Activated CD4-positive, alpha-beta T cell treated with anti-CD3 and anti-CD28 coated beads, Interleukin-2, amount 50 U/mL, for 1 hour (primary cell): ENCODE measurements around the gene SLC9A9.

Experiments
- DNase-seq: peaks from one replicate; pipeline ENCODE4 v3.0.0-alpha.2; 2020

Gene SLC9A9

DNA sequence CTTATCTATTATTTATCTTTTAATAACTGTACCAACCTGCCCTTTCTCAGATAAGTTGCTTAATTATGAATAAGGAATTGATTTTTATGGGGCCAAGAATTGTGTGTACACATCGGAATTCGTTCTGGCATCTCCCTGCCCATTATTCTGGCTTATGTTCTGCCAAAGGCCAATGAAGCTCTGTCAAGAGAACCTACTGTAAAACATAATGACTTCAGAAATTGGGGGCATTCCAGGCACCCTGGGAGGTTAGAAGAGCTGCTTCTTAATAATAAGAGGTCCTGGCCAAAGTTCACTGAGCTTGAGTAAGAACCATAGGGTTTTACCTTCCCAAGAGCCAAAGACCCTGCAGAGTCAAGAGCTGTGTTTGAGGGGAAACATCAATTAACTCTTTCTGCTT, 261.7 kb downstream of the SLC9A9 start:
- no peak for DNase-seq

DNA sequence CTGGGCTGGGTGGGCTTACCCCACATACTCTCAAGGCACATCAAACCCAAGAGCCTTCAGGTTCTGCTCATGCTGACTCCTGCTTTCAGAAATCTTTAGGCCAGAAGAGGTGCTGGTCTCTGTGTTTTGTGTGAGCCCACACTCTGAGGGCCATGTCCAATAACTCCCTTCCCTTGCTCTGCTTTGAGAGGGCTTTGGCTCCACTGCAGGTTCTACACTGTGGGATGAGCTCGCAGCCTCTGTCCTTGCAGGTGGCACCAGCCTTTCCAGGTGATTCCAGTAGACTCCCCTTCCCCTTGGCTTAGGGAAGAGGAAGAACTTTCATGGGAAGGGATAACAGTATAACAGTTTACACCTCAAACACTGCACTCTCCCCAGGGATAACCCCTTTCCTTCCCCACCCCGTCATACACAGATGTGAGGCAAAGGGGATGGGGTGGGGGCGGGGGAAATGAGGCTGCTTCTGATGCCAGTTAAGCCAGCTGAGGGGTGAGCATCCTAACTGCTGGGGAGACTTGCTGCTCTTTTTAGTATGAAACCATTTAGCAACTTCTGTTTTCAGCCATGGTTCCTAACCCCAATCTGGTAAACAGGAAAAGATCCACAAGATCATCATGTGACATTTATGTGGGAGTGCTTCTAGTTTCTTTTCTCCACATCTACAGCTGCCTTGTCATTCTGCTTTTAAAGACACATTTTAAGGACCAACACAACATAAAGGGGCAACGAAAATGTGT, 262.4 kb downstream of the SLC9A9 start:
- DNase-seq: no peak

DNA sequence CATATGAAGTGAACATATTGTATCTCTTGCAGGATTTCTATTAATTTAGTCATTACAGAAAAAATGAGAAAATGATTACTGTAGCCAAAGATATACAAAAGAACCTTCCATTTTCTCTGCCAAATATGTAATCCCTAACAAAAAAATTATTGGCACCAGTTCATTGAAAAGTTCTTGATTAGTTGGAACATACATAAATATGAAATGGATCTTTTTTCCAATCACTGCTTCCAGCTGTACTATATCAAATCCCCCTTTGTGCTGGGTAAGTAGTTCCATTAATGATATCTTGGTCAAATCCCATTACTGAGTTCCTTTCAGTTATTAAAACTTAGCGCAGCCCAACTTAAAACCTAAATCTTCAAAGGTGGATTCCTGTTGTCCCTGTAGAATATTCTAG, 263.8 kb downstream of the SLC9A9 start:
- no peak for DNase-seq

DNA sequence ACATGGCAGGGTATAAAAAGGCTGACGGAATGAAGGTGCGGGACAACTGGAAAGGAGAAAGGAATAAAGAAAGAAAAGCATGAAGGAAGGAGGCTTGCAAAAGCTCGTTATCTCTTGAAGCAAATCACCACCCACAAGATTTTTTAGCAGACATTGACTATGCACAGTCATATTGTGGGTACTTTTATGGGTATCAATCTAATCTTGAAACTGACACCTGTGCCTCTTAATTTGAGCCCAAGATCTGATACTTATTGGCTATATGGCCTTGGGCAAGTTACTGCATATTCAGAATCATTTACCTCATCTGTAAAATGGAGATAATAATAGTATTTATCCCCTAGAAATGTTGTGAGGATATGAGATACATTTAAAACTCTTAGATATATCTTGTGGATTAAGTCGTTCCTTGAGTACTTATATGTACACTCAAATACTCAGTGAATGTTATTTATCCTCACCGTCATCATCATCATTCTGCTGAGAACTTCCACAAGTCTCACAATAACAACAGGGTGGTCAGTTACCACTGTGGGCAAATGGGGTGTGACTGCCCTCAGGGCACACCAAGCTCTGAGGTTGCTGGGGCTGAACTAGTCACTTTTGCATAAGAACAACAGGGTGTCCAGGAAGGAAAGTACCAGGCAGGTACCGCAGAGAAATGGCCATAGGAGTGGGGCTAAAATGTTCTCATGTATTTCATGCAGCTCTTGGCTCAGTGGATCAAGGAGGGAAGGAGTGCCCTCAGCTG, 266.1 kb downstream of the SLC9A9 start:
- no peak for DNase-seq

DNA sequence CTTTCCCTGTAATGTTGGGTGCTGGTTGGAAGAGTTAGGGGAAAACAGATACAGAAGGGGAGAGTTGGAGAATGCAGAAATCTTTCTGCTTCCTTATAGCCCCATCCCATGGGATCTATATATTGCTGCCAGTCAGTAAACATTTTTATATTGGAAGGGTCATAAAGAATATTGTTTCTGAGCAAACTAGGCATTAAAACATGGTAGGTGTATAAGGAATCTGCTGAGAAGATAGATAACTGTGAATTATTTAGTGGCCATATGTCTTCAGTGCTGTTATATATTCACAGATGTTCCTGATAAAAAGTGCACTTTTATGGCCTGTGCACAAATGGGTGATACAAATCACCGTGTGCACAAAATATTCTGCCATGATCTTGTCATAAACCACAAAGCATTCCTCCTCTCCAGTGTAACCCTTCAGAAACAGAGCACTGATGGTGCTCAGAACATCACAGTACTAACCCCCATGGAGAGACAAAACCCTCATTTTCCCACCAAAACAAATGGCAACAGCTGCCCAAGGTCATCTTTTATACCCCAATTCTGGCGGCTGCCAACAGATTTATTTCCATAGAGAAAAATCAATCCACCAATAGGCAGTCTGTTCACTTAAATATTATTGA, 269.3 kb downstream of the SLC9A9 start:
- no peak for DNase-seq

DNA sequence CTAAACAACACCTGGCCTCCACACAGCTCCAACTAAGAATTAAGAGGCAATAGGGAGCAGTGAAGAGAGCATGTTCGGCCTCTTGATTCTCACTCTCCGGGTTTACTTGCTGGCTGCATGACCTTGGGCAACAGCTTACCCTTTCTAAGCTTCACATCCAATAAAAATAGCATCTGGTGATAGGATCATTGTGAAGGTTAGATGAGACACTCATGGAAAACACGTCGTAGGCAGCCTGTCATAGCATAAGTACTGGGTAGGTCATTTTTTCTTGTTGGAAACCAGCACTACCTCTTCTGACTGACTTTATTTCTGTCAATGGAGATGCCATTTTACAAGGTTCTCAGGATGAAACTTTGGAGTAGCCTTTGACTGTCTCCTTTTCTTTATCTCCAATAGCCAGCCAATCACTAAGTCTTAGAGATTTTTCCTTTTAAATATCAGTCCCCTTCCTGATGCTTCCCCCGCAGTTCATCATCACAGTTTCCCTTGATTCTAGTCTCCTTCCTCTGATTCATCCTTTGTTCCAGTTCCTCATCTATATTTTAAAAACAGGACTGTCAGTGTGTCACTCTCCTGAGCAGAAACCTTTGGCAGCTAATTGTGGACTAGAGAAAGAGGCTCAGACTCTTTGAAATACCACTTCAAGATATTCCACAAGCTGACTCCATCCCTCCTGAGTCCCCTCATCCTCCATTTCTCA, 271.5 kb downstream of the SLC9A9 start:
- DNase-seq: no peak

DNA sequence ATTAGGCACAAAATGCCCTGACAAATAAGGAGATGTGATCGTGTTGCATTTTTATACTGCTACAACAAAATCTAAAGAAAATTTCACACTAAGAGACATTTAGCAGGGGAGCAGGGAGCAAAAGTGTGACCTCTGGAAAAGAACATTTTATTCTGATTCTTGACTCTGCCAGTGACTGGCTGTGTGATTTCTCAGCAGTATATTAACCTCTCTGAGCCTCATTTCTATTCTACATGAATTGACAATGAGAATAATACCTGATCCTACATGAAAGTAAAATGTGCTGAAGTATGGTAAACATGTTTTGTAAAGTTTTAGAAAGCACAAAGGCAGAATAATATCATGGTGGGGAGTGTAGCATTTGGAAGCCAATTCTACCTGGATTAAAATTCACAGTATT, 273.3 kb downstream of the SLC9A9 start:
- no peak for DNase-seq

DNA sequence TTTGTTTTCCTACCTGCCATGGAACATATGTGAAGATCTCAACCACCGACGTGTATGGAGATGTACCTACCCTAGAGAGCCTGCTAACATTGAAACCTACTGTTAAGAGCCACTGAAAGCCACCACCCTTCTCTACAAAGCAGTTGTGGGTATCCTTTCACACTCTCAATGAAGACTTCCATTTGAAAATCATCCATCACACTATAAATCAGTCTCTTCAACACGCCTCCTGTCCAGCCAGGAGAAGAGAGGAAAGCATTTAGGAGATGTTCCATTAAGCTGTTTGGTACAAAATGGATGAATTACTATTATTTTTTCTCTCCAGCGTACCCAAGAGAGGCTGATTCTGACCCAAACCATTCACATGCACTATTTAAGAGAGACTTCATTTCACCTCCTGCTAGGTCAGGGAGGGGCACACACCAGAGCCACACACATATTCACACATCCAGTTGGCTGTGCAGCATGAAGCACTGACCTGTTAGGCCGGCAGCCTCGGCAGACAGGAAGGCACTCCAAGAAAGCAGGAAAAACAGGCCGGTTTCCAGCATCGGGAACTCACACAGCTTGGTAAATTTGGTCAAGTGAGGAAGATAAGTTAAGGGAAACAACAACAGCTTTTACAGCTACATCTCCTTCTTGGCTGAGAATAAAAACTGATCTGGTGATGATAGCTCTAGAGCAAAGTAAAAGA, 274.5 kb downstream of the SLC9A9 start:
- DNase-seq: no peak

DNA sequence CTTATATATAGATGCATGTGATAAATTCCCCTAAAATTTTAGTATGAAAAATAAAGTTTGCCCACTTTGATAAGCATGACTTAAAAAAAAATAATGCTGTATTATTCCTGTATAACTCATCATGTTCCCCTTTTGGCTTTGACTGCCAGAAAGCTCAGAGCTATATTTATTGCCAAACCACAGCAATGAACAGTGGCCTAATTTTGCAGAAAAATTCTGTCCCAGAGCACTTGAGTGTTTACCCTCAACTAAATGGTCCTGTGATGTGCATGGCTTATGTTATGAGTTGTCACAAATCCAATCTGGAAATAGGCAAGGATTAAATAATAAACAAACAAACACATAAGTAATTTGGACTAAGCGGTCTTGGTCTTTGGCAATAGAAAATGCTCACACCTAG, 276.7 kb downstream of the SLC9A9 start:
- no peak for DNase-seq

DNA sequence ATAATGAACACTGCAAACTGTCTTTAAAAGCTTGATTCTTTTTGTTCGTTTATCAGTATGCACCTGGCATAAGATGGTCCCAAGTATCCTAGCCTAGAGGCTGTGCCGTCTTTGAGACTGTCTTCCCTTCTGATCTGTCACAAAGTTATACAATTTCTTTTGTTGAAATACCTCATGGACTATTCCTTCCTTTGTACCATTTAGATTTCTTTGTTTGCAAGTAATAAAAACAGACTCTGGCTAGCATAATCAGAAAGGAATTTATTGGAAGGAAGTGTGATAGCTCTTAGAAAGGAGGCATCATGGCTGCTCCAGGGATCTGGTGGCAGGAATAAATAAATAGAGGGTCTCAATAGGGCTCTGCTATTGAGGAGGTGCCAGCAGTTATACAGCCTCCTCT, 280.4 kb downstream of the SLC9A9 start:
- no peak for DNase-seq

DNA sequence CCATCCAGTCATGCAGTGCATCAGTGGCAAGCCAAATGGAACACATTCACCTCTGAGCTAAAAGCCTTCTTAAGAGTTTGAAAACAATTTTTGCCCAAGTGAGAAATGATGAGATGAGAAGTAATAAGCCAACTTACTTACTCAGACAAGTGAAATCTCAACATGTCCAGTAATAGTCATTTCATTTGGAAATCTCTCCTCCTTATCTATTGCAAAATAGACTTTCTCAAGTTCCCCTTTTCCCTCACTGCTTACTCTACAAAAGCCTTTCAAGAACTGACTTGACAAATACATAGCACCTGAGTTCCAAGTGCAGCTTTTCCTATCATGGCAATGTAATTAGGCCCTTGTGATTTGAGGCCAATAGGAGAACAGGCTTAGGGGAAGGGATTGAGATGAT, 282.3 kb downstream of the SLC9A9 start:
- no peak for DNase-seq

DNA sequence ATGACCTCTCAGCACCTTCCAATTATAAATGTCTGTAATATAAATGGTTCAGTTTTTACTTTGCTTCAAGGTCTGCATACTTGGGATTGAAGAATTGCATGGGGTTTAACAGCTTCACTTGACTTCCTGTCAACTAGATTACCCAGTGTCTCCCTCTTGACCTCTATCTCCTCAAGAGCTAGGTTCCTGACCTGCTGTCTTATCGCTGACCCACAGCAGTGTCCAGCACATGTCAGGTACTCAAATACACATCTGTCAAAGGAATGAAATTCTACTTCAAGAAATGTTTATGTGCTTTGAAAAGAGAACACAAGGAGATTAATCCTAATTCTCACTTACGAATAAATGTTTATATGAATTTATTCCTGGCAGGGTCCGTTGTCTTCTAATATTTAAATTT, 284.5 kb downstream of the SLC9A9 start:
- DNase-seq: no peak

DNA sequence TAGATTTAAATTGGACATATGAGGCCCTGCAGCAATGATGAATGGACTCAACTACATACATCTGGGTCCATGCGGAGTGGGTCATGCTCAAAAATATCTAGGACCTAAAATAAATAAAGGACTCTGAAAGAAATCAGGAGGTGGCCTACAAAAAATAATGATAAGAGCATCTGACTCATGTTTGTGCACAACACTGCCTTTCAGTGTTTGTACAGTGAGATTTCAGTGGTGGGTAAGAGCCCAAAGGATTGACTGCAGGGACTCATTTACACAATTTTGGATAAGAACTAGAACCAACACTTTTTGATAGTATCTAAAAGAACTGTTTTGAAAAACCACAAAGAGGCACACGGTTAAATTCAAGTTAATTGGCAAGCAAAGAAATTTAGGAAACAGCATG, 285.5 kb downstream of the SLC9A9 start:
- DNase-seq: no peak

DNA sequence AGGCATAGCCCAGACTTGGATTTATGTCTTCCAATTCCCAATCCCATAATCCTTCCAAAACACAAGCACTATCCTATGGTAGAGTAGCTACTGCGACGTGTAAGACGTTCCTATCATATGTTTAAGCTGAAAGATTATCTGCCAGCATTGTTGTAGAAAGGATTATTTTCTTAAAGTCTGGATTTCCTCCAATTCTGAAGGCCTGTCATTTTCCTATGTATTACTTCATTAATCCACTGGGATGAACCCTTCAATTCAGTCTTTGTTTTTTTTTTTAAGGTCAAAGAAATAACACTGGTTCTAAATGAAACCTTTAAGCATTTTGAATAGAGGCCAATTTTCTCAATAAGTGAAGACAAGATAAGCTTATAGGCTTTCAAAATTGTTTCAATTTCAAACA, 289.0 kb downstream of the SLC9A9 start:
- DNase-seq: no peak

DNA sequence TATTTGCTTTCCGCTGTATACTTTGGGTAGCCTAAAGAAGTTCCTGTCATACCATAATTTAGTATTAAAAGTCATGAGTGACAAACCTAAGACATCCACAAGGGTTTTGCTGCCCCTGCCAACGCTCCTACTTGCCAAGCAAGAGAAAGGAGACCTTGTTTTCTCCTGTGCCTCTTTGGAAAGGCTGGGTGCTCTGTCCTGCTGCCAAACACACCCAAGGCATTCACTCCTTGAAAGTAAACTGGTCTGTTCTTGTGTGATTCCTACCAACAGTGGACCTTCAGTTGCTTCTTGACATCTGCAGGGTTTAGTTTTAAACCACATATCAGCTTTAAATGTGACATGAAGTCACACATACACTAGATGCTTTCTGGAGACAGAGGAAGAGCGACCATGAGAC, 295.4 kb downstream of the SLC9A9 start:
- DNase-seq: no peak

DNA sequence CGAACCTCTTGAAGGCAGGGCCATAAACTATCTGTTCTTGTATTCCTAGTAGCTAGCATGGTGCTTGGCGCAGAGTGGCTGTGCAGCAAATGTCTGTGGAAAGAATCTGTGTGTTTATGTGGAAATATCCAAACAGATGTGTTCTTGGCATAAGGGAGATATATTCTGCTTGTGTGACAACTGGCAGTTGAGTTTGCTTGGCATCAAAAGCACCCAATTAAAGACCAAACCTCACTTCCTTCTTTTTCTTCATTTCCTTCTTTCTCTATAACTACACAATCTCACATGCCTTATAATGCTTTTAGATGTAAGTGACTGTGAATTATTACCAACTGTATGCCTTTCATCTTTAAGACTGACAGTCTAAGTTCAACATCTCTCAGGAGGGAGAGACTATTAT, 296.5 kb downstream of the SLC9A9 start:
- no peak for DNase-seq

DNA sequence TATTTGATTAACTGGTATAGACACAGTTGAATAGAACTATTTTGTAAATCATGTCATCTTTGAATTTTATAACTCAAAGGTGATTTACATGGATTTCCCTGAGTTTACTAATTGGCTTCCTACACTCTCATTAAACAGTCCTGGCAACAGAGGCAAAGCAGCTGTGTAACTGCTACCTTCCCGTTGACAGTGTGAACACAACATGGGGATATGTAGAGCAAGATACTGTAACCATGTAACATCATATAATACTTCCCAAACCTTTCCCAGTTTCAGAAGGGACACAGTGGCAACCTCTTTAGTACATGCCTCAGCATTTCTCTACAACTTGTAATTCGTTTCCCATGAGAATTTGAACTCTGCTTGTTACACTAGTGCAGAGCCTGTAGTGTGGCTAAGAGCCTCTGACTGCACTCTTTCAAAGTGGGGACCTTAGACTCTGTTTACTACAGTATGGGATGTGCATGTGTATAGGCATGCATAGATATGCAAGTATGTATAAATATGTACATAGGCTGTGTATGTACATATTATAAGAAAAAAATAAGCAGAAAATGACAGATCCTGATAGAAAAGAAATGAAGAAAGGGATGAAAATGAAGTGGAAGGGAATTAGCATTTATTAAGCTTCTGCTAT, 299.3 kb downstream of the SLC9A9 start:
- no peak for DNase-seq

DNA sequence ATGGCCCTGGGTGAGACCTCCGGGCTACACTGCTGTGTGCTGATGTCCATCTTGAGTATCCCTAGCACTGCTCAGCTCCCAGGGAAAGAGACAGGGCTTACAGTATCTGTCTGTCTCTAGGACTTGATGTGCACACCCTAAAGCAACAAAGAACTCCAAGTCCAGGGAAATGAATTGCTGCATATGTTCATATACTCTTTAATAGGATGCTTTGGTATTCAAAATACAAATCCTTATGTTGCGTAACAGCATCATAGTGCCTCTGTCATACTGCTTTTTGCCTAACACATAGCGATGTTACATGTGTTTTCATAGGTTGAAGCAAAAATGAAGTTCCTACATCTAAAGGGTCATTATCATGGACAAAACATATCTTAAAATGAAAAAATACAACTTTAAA, 299.9 kb downstream of the SLC9A9 start:
- no peak for DNase-seq

DNA sequence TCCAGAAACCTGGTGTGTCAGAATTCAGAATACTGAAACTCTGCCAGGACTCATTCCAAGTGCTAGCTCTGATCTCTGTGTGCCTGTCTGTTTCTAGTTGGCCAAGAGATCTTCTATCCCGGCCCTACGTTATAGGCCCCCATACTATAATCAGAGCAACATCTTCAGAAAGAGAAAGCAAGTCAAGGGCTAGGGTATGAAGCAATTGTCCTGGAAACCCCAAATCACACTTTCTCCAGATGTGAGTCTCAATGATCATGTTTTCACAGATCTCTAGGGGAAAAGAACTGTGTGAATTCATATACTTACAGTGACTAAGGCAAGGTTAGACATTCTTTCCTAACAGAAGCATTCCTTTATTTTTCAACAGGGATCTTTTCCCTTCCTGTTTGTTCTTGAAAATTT, 309.7 kb downstream of the SLC9A9 start:
- DNase-seq: no peak

DNA sequence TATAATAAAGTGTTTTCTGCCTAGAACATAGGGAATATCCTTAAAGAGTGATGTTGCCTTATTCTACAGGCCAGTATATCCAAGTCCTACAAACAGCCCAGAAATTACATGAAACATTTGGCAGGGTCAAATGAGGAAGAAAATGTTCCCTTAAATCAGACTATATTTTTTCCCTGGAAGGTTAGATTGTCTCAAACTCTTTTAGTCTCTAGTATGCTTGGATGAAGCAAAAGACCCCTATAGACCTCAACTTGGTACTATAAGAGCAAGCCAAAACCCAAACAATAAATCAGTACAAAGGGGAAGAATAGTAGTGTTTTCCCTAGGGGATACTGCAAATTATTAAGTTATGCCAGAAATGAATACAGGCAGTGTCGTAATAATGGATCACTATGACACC, 310.2 kb downstream of the SLC9A9 start:
- no peak for DNase-seq

DNA sequence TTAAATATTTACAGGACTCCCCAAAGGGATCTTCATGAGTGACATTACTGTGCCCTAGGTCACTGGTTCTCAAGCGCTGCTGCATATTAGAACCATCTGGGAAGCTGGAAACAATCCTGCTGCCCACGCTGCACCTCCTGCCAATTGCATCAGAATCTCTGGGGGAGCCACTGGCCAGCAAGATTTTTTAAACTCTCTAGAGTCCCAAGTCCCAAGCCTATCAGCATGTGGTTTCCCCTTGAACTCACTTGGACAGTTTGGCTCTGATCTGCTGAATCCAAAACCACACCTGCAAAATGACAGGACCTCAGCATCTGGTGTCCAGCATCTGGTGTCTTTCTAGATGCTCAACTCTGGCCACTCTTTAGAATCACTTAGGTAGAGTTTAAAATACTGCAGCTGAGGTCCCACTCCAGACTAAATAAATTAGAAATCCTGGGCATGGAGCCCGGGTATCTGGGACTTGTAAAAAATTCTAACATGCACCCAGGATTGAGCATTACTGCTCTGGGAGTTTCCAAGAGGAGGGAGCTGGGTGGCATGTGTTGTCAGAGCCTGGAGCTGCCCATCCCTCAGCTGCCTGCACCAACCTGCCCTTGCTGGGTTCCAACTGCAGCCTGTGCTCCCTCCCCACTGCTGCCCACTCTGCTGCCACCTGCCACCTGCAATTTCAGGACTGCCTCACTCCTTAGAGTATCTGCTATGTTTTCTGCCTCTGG, 311.3 kb downstream of the SLC9A9 start:
- DNase-seq: no peak
